GM21390 (cell line): Measurements from ENCODE around the gene IP6K3.

ENCODE experiments used
- ATAC-seq: cut with Tn5 transposase; IDR thresholded peaks from one replicate; pipeline ENCODE4 v1.9.1; 2021; ENCODE audit not compliant: unreplicated experiment

Gene IP6K3

DNA sequence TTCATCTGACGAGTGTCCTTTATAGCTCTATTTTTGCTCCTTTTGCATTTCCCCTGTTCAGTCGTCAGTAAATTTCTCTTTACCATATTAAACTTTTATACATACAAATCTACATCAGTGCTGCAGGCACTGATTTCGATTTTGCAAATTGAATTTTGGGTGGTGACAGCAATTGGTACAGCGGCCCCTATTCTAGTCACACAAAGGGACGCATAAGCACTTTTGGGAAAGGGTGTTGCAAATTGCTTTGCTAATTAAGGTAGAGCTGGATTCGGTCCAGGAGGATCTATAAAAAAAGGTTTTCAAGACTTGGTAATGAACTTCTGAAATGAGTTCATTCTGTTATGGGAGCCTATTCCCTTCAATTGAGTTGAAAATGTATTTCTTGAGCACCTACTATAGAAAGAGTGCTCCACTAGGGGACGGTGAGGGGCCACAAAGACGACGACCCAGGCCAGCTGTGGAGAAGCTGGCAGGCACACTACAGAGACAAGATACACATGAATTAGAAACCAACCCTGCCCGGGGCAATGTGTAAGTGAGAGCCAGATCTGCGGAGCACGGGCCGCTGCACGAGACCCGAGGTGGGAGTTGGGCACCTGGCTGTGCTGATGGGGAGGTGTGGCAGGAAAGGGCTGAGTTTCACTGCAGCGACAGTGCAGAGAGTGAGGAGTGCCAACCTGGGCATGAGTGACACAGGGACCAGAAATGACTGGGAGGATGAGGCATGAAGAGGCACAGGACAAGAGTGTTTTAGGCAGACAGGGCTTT lies 40.6 kb downstream of the IP6K3 start:
- no peak for ATAC-seq

DNA sequence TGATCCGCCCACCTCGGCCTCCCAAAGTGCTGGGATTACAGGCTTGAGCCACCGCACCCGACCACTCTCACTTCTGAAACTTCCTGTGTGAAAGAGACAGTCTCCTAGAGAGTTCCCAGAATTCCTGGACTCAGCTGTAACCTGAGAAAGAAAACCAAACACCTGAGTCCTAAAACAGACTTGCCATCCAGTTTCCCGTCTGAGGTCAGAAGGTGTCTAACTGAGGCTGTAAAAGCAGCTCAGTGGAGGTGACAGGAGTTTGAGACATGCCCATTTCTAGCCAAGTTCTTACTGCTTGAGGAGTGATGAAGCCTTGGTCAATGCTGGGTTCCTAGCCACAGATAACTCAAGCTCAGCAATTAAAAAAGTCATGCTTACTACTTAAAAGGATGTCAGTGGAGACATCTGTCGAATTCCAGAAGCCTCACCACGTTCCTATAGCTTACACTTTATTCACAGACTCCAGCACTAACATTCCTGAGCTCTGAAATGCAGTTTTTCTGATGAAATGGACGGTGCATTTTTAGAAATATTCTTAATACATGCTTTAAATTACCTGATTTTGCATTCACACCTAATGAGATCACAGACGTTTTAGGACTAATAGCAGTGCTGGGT lies 41.3 kb downstream of the IP6K3 start:
- ATAC-seq = no peak

DNA sequence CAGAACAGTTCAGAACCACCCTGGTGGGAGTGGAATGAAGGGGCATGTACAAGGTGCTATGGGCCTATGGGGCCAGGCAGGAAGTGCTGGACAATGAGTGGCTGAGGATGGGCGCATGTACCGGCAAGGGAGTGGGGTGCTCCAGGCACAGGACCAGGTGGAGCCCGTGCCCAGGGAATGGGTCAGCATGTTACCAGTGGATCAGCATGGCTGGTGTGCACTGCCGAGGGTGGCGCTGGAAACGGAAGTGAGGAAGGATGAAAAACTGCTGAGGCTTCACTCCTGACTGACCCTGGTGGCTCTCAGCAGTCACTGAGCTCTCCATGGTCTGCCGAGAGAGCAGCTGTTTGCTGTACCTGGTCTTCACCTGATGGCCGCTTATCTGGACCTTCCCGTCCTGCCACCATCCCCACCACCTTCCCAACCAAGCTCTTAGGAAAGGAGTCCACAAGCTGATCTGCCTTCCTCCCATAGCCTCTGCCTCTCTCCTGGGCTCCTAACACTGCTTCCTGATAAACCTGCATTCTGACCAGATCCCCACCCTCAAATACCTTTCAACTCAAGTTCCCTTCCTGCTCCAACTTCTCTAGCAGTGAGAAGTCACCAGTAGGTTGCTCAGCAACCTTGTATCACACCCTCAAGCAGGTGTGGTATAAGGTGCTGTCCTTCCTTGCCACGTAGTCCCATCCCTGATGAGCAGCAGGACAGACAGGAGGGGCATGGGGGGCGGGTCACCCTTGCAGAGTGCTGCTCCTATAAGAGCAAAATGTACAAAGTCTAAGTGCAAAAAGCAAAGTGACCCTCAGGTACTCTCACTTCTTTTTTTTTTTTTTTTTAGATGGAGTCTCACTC lies 42.3 kb downstream of the IP6K3 start:
- ATAC-seq = no peak

DNA sequence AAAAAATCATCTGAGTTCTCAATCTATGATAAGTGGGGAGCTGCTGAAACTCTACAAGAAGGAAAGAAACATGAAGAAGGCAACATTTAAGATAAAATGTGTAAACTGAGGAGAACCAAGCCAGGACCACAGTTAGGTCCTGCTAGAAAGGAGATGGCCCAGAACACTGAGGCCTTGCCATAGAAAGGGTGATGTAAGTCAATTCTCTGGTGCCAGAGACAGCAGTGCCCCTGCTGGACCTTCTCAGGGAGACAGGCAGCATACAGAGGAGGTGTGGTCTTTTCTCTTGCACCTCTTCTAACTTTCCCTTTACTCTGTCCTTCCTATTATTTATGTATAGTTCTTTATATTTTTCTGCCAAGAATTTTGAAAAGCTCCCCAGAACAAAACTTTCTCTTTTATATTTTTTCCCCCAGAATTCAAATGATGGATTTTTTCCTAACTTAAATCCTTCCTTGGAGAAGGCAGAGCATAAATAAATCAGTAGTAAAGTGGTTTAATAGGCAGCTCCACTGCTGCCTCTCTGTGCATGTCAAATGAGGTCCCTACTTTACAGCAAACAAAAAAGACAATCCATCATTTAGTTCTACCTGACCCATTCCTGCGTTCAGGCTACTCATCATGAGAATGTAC lies 44.2 kb downstream of the IP6K3 start:
- no peak for ATAC-seq

DNA sequence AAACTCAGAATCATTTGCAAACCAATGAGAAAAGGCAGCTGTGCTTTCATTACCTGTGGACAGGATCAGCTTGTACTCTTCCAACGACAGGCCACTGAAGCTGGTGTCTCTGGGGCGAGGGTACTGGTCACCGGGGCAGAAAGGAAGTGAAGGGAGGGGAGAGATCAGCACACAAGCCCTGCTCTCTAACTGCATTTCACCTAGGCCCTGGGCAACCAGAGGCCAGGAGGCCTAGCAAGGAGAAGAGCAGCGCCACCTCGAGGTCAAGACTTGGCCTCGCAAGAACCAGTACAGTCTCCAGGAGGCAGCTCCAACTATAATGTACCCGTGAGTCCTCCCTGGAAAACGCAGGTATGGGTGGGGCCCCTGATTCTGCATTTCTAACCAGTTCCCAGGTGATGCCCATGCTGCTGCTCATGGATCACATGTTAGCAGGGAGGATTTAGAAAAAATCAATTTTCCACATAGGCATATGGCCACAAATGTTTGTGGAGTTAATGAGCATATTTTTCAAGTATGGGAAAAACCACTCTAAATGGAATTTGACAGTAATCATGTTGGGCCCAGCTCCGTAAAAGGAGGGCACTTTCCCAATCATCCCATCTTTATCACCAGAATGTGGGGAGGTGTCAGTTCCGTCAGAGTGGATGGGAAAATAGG lies 46.2 kb downstream of the IP6K3 start:
- ATAC-seq = peak; percentile 73

DNA sequence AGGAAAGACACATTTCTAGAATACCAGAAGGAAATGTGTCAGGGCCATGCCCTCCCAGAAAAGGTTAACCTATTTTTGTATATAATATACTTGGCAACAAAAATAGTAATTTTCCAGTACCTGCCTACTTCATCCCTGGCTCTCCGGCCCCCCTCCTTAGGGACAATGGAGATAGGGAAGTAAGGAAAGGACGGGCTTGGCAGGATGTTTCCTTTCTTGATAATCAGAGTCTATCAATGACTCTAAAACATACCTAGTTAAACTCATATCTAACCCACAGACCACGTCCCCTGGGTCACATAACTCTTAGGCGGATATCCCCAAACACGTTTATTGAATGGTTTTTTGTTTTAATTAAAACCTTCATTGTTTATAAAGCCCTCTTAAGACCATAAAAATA lies 47.0 kb downstream of the IP6K3 start:
- ATAC-seq = no peak

DNA sequence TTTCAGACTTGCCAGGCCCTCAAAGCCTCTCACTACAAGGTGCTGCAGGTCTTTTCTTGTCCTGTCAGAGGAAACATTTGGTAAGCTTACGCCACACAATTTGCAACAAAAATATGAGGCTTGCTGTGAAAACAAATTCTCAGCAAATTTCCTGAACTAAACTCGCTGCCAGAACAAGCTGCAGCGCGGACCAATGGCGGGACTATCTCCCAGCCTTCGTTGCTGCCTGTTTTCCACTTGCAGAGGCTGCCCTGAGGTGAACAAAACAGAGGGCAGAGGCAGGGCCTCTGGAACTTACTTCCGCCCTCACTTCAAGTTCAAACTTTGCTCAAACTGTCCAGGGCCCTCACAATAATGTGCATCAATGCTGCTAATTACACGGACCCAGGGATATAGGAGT lies 47.6 kb downstream of the IP6K3 start:
- no peak for ATAC-seq

DNA sequence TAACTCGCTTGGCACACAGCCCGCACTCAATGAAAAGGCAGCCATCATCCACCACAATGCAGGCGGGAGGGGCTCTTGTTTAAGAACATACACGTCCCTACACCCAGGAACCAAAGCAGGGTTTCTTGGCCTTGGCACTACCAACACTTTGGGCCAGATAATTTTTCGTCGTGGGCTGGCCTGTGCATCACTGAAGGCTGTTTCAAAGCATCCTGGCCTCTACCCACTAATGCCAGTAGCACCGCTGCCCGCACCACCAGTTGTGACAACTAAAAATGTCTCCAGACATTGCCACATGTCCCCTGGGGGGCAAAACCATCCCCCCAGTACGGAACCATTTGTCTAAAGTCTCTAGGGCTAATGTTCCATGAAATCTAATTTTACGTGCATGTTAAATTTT lies 48.2 kb downstream of the IP6K3 start:
- no peak for ATAC-seq

DNA sequence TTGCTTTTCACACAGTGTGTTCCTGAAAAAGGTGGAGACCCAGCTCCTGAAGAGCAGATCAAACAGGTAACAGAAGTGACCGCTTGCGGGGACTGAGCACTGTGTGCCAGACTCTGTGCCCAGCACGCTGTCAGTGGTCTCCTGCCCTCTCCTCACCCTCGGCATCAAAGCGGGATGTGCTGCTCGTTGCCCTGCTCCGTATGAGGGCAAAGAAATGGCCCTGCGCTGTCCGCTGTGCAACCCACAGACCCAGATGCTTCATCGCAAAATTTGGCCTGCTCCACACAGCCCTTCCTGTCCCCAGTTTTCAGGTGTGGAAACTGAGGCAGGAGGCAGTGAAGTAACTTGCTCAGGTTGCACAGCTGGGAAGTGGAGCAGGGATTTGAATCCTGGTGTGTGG lies 48.9 kb downstream of the IP6K3 start:
- no peak for ATAC-seq

DNA sequence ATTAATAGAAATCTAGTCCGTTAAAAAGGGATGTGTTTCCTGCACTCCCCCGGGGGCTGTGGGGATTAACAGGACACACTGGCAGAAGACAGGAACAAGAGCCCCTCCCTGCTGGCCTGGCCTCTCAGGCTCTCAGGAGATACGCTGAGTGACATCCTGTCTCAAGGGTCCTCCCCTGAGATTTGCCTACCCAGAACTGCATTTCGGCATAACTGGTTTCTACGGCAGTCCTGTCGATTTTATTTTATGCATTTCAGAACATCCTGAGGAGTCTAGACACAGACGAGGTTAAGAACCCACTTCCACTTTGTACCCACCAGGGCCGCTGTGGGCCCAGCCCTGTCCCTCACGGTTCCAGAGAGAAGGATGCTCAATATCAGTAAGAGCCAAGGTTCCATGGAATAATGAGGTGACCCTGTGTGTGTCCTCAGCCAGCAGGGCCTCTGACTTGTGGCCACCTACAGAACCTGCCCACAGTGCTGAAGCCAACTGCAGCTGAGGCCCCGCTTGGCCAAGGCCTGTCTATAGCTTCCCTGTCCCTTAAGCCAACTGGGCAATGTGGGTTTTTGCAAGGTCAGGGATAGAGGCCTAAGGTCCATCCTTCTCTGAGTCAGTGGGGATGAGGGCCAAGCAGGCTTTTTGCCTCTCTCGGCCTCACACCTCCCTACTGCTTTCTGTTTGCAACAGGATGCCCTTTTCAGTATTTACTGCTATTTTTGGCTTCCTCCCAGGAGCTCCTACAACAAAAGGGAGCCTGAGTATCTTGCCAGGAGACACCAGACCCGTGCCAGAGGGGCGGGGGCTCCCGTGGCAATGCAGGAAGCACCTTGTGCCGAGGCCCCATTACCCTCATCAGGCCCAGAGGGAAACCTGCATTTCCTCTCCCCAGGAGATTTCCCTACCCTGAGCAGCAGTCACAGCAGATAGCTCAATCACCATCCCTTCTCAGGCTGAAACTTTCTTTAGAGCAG lies 49.9 kb downstream of the IP6K3 start:
- no peak for ATAC-seq

DNA sequence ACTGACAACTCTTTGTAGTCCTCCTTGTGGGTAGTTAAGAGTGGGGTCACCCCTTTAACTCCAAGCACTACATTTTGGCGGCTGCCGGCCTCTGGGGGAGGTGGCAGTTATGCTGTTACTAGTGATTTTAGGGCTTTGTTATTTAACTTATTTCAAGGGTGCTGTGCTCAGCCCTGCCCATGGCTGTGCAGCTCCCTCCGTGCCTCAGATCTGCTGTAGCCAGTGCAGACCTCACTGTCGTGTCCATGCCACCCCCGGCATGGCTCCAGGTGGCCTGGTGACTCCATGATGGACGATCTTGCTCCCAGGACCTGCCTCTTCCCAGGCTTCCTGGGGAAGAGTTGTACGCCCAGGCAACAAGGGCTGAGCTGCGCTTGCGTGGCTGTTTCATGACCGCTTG lies 50.6 kb downstream of the IP6K3 start:
- ATAC-seq = no peak

DNA sequence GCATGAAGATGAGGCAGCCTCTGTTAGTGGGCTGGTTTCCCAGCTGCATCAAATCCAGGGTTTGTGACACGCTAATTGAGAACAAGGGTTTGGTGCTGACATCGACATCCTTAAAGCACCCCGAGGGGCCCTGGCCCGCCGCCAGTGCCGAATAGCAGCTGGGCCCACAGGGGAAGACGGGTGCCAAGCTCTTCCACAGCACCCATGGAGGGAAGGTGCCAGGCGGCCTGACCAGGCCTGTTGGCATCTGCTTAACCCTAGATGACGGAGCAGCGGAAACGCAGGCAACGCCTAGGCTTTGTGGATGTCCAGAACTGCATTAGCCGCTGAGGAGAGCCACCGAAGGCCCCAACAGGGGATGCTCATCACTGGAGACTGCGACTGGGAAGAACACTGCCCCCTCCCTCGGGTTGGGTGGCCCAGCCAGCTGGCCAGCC lies 51.2 kb downstream of the IP6K3 start:
- no peak for ATAC-seq

DNA sequence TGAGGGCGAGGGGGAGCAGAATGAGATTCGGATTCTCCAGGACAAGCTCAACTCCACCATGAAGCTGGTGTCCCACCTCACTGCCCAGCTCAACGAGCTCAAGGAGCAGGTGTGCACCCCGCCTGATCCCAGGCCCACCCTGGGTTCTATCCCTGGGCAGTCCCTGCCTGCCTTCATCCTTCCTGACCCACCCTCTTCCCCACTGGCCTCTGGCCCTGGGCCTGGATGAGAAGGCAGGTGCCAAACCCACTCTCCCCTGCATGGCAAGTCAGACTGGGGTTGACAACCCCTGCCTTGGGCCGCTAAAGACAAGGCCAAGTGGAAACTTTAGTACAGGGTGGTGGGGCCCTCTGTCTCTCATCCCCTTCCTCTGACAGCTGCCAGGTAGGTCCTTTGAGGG lies 51.7 kb downstream of the IP6K3 start:
- no peak for ATAC-seq

DNA sequence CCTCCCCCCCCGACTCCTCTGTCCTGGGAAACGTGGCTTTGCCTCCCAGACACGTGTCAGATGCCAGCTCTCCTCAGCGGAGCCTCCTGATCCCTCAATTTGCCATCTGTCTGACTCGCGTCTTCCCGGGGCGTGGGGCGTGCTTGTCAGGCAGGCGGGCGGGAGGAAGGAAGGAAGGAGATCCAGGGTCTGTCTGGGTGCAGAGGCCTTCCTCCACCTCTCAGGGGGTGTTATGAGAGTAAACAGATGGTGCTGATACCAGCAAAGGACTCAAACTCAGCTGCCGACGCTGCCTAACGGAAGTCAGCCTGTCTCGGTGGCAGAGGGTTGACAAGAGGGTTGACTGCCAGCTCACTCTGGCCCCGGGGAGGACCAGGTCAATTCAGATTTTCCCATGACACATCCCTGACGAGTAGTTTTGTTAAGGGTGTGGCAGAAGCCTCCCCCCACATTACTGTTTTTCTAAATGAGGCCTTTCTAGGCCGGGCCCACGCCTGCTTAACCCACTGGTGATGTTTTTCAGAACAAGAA lies 52.2 kb downstream of the IP6K3 start:
- no peak for ATAC-seq

DNA sequence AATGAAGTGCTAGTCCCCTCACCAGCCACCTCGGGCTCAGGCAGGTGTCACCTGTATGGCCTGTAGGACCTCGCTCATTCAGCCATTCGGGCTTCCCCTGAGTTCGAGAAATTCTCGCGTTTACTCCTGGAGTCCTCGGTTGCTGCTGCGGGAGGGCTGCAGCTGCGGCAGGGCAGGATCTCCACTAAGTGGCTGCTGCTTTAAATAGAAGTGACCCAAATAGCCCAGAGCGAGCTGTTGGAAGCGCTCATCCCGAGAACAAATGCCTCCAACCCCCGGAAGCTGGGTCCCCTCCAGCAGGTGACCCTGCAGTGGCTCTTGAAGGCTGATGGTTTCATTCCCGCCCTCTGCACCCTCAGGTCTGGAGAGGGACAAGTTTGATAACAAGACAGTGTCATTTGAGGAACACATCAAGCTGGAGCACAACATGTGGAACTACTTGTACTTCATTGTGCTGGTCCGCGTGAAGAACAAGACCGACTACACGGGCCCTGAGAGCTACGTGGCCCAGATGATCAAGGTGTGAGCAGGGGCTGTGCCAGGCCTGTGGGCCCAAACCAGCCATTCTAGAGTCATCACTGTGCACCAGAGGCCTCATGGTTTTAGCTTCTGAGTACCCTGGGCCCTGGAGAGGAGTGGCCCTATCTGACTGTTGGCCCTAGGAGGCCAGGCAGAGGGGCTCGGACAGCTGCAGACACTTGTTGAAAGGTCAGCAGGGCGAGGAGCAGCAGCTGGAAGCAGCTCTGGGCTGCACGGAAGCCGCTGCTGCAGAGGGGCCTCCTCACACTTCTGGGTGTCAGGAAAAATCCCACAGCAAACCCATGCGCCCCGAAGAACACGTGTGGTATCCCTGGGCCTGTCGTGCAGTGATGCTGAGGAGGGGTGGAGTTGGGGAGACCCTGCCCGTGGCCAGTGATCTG lies 53.3 kb downstream of the IP6K3 start:
- no peak for ATAC-seq

DNA sequence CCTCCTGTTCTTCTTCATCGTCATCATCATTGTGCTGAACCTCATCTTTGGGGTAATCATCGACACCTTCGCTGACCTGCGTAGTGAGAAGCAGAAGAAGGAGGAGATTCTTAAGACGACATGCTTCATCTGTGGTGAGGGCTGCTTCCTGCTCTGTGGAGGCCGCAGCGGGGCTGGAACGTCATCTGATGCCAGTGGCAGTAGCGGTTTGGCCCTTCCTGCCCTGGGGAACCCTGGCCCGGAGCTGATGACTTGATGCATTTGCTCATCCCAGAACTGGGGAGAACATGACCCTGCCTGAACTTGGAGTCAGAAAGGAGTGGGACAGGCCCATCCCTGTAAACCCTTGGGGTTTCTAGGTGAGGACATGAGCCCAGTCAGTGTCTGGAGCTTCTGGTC lies 53.9 kb downstream of the IP6K3 start:
- ATAC-seq = no peak

DNA sequence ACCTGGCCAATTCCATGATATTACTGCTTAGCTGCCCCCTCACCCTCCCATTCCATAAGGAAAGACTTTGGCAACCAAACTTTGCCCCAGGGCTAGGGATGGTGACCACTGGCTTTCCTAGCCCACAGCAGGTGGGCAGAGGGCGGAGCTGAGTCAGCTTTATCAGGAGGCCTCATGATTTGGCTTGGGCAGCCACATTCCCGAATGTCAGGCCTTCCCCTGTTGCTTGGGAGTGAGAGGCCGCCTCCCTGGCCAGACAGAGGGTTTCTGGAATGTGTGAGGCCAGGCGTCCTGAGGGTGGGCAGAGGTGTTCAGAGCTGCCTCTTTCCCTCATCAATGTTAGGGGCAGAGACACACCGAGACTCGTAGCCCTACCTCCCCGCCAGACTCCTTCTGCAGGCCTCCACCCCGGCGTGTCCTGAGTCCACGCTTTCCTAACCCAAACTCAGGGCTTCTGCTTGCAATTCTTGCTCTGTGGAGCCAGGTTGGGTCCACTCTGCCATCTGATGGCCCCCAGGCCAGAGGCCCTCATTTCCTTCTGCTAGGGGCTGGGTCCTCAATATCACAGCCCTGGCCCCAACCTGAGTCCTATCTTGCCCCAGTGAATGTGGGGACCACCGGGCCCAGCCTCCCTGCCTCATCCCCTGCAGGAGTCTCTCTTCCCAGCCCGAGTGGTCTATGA lies 54.5 kb downstream of the IP6K3 start:
- no peak for ATAC-seq
